KOPT-K1 (cell line): ENCODE measurements around the gene KHNYN.
"Not testable (repeated sequence)": the region's sequence is repeated elsewhere in the genome, so short reads cannot be mapped to it uniquely, and the experiment has no call there.

Source experiments
- H3K27ac ChIP-seq: fragments of 200-600 bp; sonication (generic); 2 replicates; pipeline ENCODE4 v1.5.1; 2016; ENCODE audit warnings: antibody characterized with exemption, mild to moderate bottlenecking, low read depth, low read length; ENCODE audit not compliant: poor library complexity, severe bottlenecking
- H3K36me3 ChIP-seq: fragments of 200-600 bp; sonication (generic); 2 replicates; pipeline ENCODE4 v1.5.1; 2017; ENCODE audit warnings: antibody characterized with exemption, mild to moderate bottlenecking, low read length, moderate library complexity; ENCODE audit not compliant: insufficient read depth
- H3K9me3 ChIP-seq: fragments of 200-600 bp; sonication (generic); 2 replicates; pipeline ENCODE4 v1.5.1; 2017; ENCODE audit warnings: antibody characterized with exemption, low read length, mild to moderate bottlenecking; ENCODE audit not compliant: insufficient read depth, poor library complexity, severe bottlenecking

Gene KHNYN

DNA sequence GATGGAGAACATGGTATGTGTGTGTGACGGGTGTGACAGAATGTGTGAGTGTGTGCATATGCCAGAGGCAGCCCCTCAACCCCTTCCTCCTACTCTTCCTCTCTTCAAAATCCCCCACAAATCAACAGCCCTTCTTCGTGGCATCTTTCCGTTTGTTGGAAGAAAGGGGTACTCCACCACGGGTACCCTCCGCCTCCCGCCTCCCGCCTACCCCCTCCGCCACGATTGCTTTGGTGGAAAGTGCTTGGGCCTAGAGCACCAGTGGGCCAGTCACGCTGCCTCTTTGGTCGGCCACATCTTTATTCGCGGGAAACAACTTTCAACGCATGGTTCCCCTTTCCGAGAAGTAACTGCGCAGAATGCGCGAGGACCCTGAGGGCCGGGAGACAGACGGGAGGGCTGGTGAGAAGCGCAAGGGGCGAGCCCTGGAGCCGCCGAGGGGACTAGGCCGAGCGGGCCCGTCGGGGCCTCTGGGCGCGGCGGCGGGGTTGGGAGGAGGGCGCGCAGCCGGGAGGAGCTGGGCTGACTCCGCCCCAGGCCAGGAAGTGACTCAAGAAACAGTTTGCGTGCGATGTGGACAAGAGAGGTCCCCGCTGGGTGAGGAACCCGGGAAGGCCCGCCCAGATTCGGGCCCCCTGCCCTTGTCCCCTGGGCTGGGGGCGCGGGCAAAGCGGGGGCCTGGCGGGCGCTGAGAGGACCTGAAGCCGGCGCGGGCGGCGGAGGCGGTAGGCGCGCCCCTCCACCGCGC, at the start of gene KHNYN, which contains the start of gene CBLN3:
KHNYN (plus strand) TSS at position 560 of the 748 bp plus-strand sequence. CDS start 777 bp downstream, outside the sequence.
CBLN3 (minus strand) TSS at position 274 of the 748 bp plus-strand sequence. CDS start 614 bp downstream, outside the sequence.
- Histone ChIP-seq H3K27ac (peak within 1 kb of the TSS; percentile 66), H3K9me3 (no peaks in the 10 kb centered on the region), H3K36me3 (peaks cover 24% of the 10 kb centered on the region)

DNA sequence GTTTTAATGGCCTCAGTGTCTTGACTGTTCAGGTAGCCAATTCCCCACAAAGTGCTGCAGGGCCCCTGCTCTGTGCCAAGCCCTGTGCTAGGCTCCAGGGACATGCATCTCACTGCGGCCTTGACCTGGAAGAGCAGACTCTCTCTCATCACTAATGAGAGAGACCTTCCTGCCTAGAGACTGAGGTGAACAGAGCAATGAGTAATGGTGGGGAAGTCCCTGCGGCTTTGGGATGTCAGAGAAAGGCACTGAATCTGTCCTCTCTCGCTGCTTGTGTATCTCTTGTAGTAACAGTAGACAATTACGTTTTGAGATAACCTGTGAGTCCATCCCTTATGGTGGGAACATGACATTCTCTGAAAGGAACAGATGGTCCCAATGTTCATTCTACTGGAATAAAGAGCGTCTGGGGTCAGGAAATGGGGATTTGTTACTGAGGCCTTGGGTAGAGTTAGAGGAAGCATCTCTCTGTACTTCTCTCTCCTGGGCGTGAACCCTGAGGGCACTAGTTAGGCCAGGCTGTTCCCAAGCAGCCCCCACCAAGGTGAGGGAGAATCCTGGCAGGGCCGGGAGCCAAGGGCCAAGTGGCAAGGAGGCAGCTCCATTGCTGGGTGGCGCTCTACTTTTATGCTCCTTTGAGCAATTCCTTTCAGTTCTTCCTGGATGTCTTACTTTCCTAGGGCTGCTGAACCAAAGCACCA, 48.2 kb upstream of the KHNYN start:
- no peaks in the 10 kb centered on the region for H3K36me3 ChIP-seq
- no peaks in the 10 kb centered on the region for H3K9me3 ChIP-seq
- no peak overlapping the region for H3K27ac ChIP-seq

DNA sequence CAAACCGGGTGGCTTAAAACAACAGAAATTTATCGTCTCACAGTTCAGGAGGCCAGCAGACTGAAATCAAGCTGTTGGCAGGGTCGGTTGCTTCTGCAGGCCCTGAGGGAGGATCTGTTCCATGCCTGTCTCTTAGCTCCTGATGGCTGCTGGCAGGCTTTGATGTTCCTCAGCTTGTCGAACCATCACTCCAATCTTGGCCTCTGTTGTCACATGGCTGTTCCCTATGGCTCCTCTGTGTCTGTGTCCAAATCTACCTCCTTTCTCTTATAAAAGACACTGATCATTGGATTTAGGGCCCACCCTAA, 47.7 kb upstream of the KHNYN start:
- H3K9me3 ChIP-seq, result no peaks in the 10 kb centered on the region
- no peaks in the 10 kb centered on the region for H3K36me3 ChIP-seq
- H3K27ac ChIP-seq, result no peak overlapping the region

DNA sequence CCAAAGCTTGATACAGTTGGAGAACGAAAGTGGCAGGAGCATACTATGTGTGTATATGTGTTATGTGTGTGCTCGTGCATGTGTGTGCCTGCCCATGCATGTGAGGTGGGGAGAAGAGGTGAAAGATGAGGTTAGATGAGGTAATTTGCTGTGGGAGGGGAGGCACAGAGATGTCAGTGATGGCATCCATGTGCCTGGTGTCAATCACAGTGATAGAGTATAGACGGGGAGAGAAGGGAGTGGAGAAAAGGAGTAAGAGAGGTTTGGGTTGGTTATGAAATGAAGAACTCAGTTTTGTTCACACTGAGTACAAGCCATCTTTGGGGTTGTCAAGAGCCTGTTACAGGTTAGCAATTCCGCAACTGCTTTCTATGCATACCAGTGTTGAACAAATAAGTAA, 45.6 kb upstream of the KHNYN start:
- Histone ChIP-seq H3K36me3 (no peaks in the 10 kb centered on the region), H3K9me3 (no peaks in the 10 kb centered on the region), H3K27ac (no peak overlapping the region)

DNA sequence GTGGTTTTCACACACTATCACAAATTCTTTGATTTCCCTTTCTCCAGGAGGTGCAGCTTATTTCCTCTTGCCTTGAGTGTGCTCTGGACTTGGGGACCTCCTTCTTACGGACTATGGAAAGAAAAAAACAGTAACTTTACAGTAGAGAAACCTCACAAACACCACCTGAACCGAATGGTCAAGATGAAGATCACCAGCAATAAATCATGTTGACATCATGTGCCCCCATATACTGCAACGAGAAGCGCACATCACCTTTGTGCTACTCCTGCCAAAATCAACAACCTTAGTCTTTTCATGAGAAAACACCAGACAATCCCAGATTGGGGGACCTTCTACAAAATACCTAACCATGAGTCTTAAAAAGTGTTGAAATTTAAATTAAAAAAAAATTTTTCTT, 44.2 kb upstream of the KHNYN start:
- H3K27ac ChIP-seq, result no peak overlapping the region
- no peaks in the 10 kb centered on the region for H3K36me3 ChIP-seq
- no peaks in the 10 kb centered on the region for H3K9me3 ChIP-seq

DNA sequence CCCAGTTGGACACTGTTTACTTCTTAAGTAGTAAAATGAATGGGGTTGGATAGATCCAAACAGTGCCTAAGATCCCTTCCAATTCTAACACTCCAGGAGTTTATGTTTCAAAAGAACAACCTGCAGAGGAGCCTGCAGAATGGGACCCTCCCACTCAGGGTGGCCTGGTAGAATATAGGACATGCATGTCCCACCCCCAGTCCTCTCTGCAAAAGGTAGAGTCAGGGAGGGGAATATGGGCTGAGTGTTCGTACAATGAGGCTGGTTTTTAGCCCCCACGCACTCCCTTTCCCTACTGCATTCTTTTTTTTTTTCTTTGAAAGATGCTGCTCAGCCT, 42.8 kb upstream of the KHNYN start:
- Histone ChIP-seq H3K27ac (no peak overlapping the region), H3K36me3 (no peaks in the 10 kb centered on the region), H3K9me3 (no peaks in the 10 kb centered on the region)

DNA sequence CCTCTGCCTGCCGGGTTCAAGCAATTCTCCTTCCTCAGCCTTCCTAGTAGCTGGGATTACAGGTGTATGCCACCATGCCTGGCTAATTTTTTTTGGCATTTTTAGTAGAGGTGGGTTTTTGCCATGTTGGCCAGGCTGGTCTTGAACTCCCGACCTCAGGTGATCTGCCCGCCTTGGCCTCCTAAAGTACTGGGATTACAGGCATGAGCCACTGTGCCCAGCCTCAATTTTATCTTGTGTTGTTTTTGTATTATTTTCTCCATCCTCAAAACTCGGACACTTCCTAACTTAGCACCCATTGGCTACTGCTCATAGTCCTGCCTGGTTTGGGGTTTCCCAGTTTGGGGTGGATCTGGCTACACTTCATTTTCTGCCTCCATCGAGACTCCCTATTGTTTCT, 42.2 kb upstream of the KHNYN start:
- H3K36me3 ChIP-seq, H3K27ac ChIP-seq, H3K9me3 ChIP-seq: not testable (repeated sequence)

DNA sequence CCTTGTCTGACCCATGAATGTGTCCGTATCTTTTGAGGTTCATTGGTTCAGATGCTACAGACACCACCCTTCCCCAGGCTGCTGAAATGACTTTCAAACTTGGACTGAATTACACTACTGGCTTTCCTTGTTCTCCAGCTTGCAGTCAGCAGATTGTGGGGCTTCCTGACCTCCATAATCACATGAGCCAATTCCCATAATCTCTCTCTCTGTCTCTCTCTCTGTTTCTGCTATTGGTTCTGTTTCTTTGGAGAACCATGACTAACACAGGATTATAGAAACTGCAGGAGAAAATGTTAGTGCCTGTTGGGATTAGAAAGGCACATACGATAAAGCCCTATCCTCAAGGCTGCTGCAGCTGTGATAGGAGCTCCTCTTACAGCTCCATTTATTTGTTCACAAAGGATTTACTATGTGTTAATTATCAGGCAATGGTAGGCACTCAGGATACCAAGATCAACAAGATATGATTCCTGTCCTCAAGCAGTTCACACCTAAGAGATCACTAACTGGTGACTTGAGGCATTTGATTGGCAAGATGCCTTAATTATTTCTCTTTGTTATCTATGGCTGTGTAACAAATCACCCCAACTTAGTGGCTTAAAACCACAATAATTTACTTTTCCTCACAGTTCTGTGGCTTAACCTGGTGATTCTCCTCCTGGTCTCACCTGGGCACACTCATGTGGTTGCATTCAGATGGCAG, 41.1 kb upstream of the KHNYN start:
- Histone ChIP-seq H3K9me3 (no peaks in the 10 kb centered on the region), H3K36me3 (no peaks in the 10 kb centered on the region), H3K27ac (no peak overlapping the region)

DNA sequence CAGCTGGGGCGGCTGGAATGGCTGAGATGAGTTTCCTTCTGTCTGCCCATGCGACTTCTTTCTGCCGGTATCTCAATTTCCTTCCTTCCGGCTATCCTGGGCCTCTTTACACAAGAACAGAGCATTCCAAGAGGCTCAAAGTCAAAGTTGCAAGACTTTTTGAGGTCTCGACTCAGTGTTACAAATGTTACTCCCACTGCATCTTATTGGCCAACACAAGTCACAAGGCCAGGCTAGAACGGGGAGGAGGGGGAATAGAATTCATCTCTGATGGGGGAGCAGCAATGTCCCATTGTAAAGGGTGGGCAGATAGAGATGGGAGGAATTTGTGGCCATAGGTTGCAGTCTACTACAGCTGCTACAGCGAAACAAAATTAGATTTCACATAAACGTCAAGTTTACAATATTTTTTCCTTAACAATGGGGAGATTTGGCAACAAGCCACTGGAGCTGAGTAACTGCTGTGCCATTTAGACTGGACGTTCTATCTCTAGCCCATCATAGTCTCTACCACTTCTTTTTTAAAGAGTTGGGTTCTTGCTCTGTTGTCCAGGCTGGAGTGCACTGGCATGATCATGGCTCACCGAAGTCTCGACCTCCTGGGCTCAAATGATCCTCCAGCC, 40.4 kb upstream of the KHNYN start:
- Histone ChIP-seq H3K36me3 (no peaks in the 10 kb centered on the region), H3K9me3 (no peaks in the 10 kb centered on the region), H3K27ac (no peak overlapping the region)

DNA sequence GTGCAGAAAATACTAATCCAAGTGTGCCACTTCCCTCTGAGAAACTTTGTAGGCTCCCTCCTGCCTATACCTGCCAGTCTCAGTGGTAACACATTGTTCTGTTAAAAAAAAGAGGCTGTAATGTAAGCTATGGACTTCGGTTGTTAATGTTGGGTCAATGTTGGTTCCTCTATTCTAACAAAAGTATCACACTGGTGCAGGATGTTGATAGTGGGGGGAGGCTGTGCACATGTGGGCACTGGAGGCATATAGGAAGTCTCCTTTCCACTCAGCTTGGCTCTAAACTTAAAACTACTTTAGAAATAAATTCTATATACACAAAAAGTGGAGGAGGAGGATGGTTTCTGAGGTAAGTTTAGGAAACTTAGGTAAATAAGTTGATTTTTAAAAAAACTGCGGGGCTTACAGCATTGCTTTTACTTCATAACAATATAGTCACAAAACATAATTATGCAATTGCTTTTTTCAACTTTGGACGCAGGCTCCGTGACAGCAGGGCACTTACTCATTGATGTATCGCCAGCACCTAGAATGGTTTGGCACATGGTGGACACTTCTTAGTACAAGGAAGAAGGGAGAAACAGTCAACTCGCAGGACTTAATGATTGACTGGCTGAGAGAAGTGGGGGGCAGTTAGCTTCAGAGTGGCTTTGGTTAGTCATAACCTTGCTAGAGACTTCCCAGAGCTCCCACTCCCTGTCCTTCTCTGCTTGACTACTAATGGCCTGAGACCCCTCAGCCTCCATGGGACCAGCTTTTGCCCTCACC, 38.9 kb upstream of the KHNYN start:
- H3K36me3 ChIP-seq, result no peaks in the 10 kb centered on the region
- no peak overlapping the region for H3K27ac ChIP-seq
- H3K9me3 ChIP-seq, result no peaks in the 10 kb centered on the region

DNA sequence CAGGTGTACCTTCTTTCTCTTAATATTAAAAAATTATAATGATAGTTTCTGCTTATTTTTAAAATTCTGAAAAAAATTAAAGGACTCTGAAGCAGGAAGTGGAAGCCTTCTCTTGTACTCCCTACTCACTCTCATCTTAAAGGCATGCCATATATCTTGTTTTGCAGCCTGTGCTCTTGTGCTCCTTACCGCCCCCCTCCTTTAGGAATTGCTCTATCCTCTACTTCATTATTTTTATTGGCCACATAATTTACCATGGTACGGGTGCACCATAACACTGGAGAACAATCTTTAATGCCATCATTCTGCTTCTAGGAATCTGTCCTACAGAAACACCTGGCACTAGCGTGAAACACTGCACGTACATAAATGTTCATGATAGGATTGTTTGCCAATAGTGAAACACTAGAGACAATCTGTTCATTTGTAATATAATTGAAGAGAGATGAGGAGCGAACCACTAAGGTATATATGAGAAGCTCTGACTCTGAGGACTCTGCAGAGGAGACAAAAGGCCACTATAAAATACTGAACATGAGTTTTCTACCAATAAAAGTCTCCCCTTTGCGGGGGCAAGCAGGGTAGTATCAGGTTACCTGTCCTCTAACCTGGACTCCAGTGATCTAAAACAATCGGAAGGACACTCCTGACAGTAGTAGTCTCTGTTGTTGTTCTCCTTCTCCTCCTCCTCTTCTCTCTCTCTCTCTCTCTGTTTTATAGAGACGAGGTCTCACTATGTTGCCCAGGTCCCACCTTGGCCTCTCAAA, 37.2 kb upstream of the KHNYN start:
- Histone ChIP-seq H3K9me3 (no peaks in the 10 kb centered on the region), H3K27ac (no peak overlapping the region), H3K36me3 (no peaks in the 10 kb centered on the region)

DNA sequence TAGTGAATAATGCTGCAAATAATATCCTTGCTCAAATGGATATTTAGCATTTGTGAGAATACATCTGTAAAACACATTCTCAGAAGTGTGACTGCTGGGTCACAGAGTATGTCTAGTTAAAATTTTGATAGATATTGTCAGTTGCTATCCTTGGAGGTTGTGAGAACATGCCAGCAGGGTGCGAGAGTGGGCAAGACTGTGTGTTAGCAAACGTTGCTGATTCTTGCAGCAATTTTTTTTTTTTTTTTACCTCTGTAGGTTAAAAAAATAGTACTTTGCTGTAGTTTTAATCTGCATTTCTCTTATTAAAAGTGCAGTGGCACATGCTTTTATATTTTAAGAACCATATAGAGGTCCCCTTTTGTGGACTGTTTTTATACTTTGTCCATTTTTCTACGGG, 35.5 kb upstream of the KHNYN start:
- H3K36me3 ChIP-seq, result no peaks in the 10 kb centered on the region
- H3K9me3 ChIP-seq, result no peaks in the 10 kb centered on the region
- H3K27ac ChIP-seq, result no peak overlapping the region

DNA sequence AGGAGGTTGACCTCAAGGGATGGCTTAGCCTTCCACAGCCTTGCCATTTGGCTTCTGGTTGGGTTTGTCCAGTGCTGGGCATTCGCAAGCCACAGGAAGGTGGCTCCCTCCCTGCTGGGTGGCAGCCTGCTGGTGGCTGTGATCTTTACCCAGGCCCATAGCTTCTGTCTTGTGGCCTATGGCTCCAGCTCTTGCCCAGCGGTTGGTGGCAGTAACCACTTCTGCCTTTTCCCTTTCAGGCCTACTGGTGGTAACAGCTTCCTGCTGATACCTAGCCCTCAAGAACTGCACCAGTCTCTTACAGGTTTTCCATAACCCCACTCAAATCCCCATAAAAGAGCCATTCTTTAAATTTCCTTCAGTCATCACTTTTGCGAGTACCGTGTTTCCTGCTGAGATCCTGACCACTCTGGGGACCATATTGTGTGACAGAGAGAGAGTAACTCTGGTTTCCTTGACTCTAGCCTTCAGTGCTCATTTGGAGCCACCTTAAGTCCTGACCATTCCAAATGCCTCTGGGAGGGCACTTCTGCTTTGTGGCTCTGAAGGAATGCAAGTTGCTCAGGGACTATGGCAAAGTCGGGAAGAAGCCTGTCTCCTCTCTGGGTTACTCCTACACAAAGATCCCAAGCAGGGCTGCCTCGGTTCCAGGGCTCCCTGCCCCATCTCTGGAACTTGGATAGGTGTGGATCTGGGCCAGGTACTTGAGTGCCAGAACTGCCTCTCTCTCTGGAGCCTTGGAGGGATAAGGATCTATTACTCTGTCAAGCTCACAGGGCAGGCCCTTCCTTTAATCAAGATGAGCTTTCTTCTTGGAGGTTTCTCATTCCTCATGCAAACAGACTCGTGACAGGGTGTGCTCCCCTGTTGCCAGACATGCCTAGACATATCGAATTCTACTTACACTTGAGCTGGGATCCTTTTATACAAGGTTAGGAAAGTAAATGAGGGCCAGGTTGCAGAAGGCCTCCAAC, 33.9 kb upstream of the KHNYN start:
- no peaks in the 10 kb centered on the region for H3K9me3 ChIP-seq
- no peak overlapping the region for H3K27ac ChIP-seq

More for the DNA sequence above, 33.9 kb upstream of the KHNYN start:
- no peaks in the 10 kb centered on the region for H3K36me3 ChIP-seq
